IMR-90 (cell line): Measurements from ENCODE around the gene SLC13A1. TPM values are rescaled to one million over a fixed set of nuclear protein-coding genes. Genes with fewer than 3 reads are reported as not detected.

ENCODE experiments used
- ATAC-seq: fragments of 200-7000 bp; cut with Tn5 transposase; 2 replicates; pipeline ENCODE4 v1.9.1; 2020; ENCODE audit warnings: low read depth, mild to moderate bottlenecking, moderate library complexity
- BruUV-seq: library from RNA; stranded (reverse); fragments of 400-500 nt; replicated peaks from 2 replicates; lab custom pipeline; 2021; lab: Mats Ljungman, UMichigan
- CTCF ChIA-PET: fragments of 300-600 bp; formaldehyde crosslinking; extraction: SDS; loops from one replicate; lab custom pipeline; 2021; ENCODE audit warnings: antibody characterized with exemption; lab: Yijun Ruan, JAX
- POLR2A ChIA-PET: fragments of 300-600 bp; sonication (Branson Sonifier 250); formaldehyde crosslinking; loops from one replicate; lab custom pipeline; 2022; ENCODE audit warnings: antibody characterized with exemption; ENCODE audit not compliant: unreplicated experiment; lab: Charles Lee
- DNase-seq: peaks from one replicate; pipeline ENCODE4 v3.0.0; 2013
- H2AFZ ChIP-seq: replicated peaks from 2 replicates; pipeline ENCODE3; 2013; ENCODE audit warnings: low read length, mild to moderate bottlenecking; ENCODE audit not compliant: poor library complexity
- H2AK5ac ChIP-seq: 2 replicates; pipeline ENCODE4 v1.6.1; 2013; ENCODE audit warnings: low read depth, low read length, inconsistent platforms
- H2AK9ac ChIP-seq: replicated peaks from 2 replicates; pipeline ENCODE3; 2013; ENCODE audit warnings: mild to moderate bottlenecking, low read depth, low read length, moderate library complexity; ENCODE audit not compliant: poor library complexity
- H2BK120ac ChIP-seq: 2 replicates; pipeline ENCODE4 v1.6.1; 2013; ENCODE audit warnings: low read depth, low read length, inconsistent platforms
- H2BK15ac ChIP-seq: 3 replicates; pipeline ENCODE4 v1.6.1; 2013; ENCODE audit warnings: low read depth, low read length, inconsistent platforms
- H2BK20ac ChIP-seq: 2 replicates; pipeline ENCODE4 v1.6.1; 2013; ENCODE audit warnings: low read depth, mild to moderate bottlenecking, inconsistent platforms, low read length, moderate library complexity
- H2BK5ac ChIP-seq: 2 replicates; pipeline ENCODE4 v1.6.1; 2013; ENCODE audit warnings: mild to moderate bottlenecking, low read depth, low read length, inconsistent platforms; ENCODE audit not compliant: poor library complexity, severe bottlenecking
- H3K14ac ChIP-seq: replicated peaks from 2 replicates; pipeline ENCODE4 v1.6.1; 2013; ENCODE audit warnings: low read depth, low read length, inconsistent platforms
- H3K18ac ChIP-seq: 2 replicates; pipeline ENCODE4 v1.6.1; 2013; ENCODE audit warnings: low read depth, low read length, control low read depth
- H3K23ac ChIP-seq: 2 replicates; pipeline ENCODE4 v1.6.1; 2013; ENCODE audit warnings: low read depth, low read length, inconsistent platforms
- H3K27ac ChIP-seq: 2 replicates; pipeline ENCODE4 v1.5.1; 2013; ENCODE audit warnings: mild to moderate bottlenecking, control low read depth, low read length; ENCODE audit not compliant: insufficient read depth
- H3K27me3 ChIP-seq: 2 replicates; pipeline ENCODE4 v1.6.1; 2013; ENCODE audit warnings: low read length; ENCODE audit not compliant: control insufficient read depth, insufficient read depth
- H3K36me3 ChIP-seq: 2 replicates; pipeline ENCODE4 v1.6.1; 2013; ENCODE audit warnings: low read length, mixed read lengths; ENCODE audit not compliant: control insufficient read depth, insufficient read depth
- H3K4ac ChIP-seq: 2 replicates; pipeline ENCODE4 v1.6.1; 2013; ENCODE audit warnings: low read depth, low read length, inconsistent platforms
- H3K4me1 ChIP-seq: 2 replicates; pipeline ENCODE4 v1.6.1; 2013; ENCODE audit warnings: low read length, mixed read lengths; ENCODE audit not compliant: control insufficient read depth, insufficient read depth
- H3K4me2 ChIP-seq: 2 replicates; pipeline ENCODE4 v1.6.1; 2013; ENCODE audit warnings: low read depth, mild to moderate bottlenecking, control low read depth, low read length, moderate library complexity
- H3K4me3 ChIP-seq: 2 replicates; pipeline ENCODE4 v1.5.1; 2013; ENCODE audit warnings: low read depth, mild to moderate bottlenecking, control low read depth, low read length, moderate library complexity; ENCODE audit not compliant: insufficient read depth
- H3K56ac ChIP-seq: 2 replicates; pipeline ENCODE4 v1.6.1; 2013; ENCODE audit warnings: low read length, inconsistent platforms; ENCODE audit not compliant: insufficient read depth; ENCODE audit errors: extremely low read depth
- H3K79me1 ChIP-seq, 2 experiments: 2 replicates each; pipeline ENCODE4 v1.6.1; 2013; ENCODE audit warnings: low read length in 2 of 2, inconsistent platforms in 1 of 2, low read depth in 1 of 2
- H3K9ac ChIP-seq: 2 replicates; pipeline ENCODE4 v1.6.1; 2013; ENCODE audit warnings: low read depth, low read length, control low read depth
- H3K9me1 ChIP-seq: 2 replicates; pipeline ENCODE4 v1.6.1; 2013; ENCODE audit warnings: low read length, inconsistent platforms; ENCODE audit not compliant: insufficient read depth
- H3K9me3 ChIP-seq: 2 replicates; pipeline ENCODE4 v1.6.1; 2013; ENCODE audit warnings: low read length; ENCODE audit not compliant: control insufficient read depth, insufficient read depth
- H4K20me1 ChIP-seq: 2 replicates; pipeline ENCODE4 v1.6.1; 2013; ENCODE audit warnings: low read length, inconsistent platforms; ENCODE audit not compliant: insufficient read depth
- H4K5ac ChIP-seq: 2 replicates; pipeline ENCODE4 v1.6.1; 2013; ENCODE audit warnings: mild to moderate bottlenecking, low read depth, low read length, control low read depth
- H4K8ac ChIP-seq, 2 experiments: 2 replicates each; pipeline ENCODE4 v1.6.1; 2013; ENCODE audit warnings: low read depth in 2 of 2, low read length in 2 of 2, control low read depth in 1 of 2, inconsistent platforms in 1 of 2
- H4K91ac ChIP-seq: 2 replicates; pipeline ENCODE4 v1.6.1; 2013; ENCODE audit warnings: low read depth, low read length, inconsistent platforms; ENCODE audit not compliant: insufficient read depth
- BHLHE40 ChIP-seq: fragments of 150-350 bp; IDR thresholded peaks from 2 replicates; pipeline ENCODE4 v1.6.1; 2016; ENCODE audit warnings: mild to moderate bottlenecking, low read depth, low read length
- CEBPB ChIP-seq: IDR thresholded peaks from 2 replicates; pipeline ENCODE4 v1.6.1; 2012; ENCODE audit warnings: low read depth, low read length, improper control_type of control experiment
- CHD1 ChIP-seq: IDR thresholded peaks from 2 replicates; pipeline ENCODE4 v1.6.1; 2012; ENCODE audit warnings: low read depth, low read length, improper control_type of control experiment
- FOS ChIP-seq: fragments of 150-350 bp; IDR thresholded peaks from 2 replicates; pipeline ENCODE4 v1.6.1; 2016; ENCODE audit warnings: low read depth, low read length
- MAFK ChIP-seq: IDR thresholded peaks from 2 replicates; pipeline ENCODE4 v1.6.1; 2012; ENCODE audit warnings: low read depth, low read length, improper control_type of control experiment
- MAZ ChIP-seq: IDR thresholded peaks from 2 replicates; pipeline ENCODE4 v1.6.1; 2012; ENCODE audit warnings: low read depth, mild to moderate bottlenecking, low read length, improper control_type of control experiment, moderate library complexity, borderline replicate concordance
- MXI1 ChIP-seq: IDR thresholded peaks from 2 replicates; pipeline ENCODE4 v1.6.1; 2012; ENCODE audit warnings: low read depth, mild to moderate bottlenecking, low read length, moderate library complexity, borderline replicate concordance
- NFE2L2 ChIP-seq: fragments of 150-350 bp; IDR thresholded peaks from 2 replicates; pipeline ENCODE4 v1.6.1; 2016; ENCODE audit warnings: low read depth, mild to moderate bottlenecking, low read length
- POLR2A ChIP-seq: IDR thresholded peaks from 2 replicates; pipeline ENCODE4 v1.6.1; 2012; ENCODE audit warnings: mild to moderate bottlenecking, low read depth, low read length
- RAD21 ChIP-seq: IDR thresholded peaks from 2 replicates; pipeline ENCODE4 v1.6.1; 2012; ENCODE audit warnings: low read length, improper control_type of control experiment
- RCOR1 ChIP-seq: IDR thresholded peaks from 2 replicates; pipeline ENCODE4 v1.6.1; 2012; ENCODE audit warnings: mild to moderate bottlenecking, low read length, improper control_type of control experiment; ENCODE audit not compliant: insufficient replicate concordance
- RFX5 ChIP-seq: IDR thresholded peaks from 2 replicates; pipeline ENCODE4 v1.8.0; 2012; ENCODE audit warnings: low read depth, mild to moderate bottlenecking, low read length, moderate library complexity
- SMC3 ChIP-seq: fragments of 150-350 bp; IDR thresholded peaks from 2 replicates; pipeline ENCODE4 v1.6.1; 2016; ENCODE audit warnings: low read depth, mild to moderate bottlenecking, antibody characterized with exemption, low read length, moderate library complexity
- WGBS, 2 experiments: methylation state at CpG; one replicate each; pipeline versions ENCODE4 v1.1.5 to v1.1.7; 2013; ENCODE audit warnings: missing lambda C conversion rate in 2 of 2; ENCODE audit not compliant: insufficient read length in 1 of 2; ENCODE audit errors: extremely low coverage in 2 of 2; 5-methylcytosine and 5-hydroxymethylcytosine counted together
- dilution Hi-C: fragments of 300-500 bp; cut with HindIII; formaldehyde crosslinking; loops from one replicate; pipeline ENCODE4 v1.14.3; 2018; ENCODE audit warnings: low sequenced_read_pairs; ENCODE audit not compliant: unreplicated experiment
- in situ Hi-C: fragments of 300-500 bp; cut with MboI; formaldehyde crosslinking; loops from 3 replicates; pipeline ENCODE4 v1.14.3; 2019; ENCODE audit warnings: low sequenced_read_pairs, inconsistent platforms, mixed read lengths
- intact Hi-C: fragments of 100-400 bp; cut with micrococcal nuclease; formaldehyde crosslinking; loops from 2 replicates; pipeline ENCODE4 v1.10.0; 2022
- polyA plus RNA-seq, 3 experiments: library from polyadenylated mRNA; depleted of rRNA; stranded (reverse); fragments of >200 nt; gene quantifications; 2 replicates each; pipeline ENCODE4 v1.2.3, GENCODE V29; 2012; ENCODE audit warnings: low replicate concordance in 1 of 3
- total RNA-seq: library from RNA; depleted of rRNA; stranded (reverse); fragments of >200 nt; gene quantifications from 2 replicates; pipeline ENCODE4 v1.2.3, GENCODE V29; 2012
- TF ChIP-seq, protein P1 (sequence below): fragments of 150-350 bp; IDR thresholded peaks from 2 replicates; pipeline ENCODE4 v1.6.1; 2016; ENCODE audit warnings: low read depth, mild to moderate bottlenecking, low read length, moderate library complexity, borderline replicate concordance
- TF ChIP-seq, protein P2 (sequence below): fragments of 150-350 bp; IDR thresholded peaks from 2 replicates; pipeline ENCODE4 v1.6.1; 2017; ENCODE audit warnings: mild to moderate bottlenecking, antibody characterized with exemption, low read length, low read depth
- TF ChIP-seq, protein P3 (sequence below): conservative IDR thresholded peaks from 2 replicates; pipeline ENCODE4 v1.5.1; 2012; ENCODE audit warnings: mild to moderate bottlenecking, low read depth, low read length, improper control_type of control experiment

The SLC13A1 gene
- total and polyA plus RNA-seq, 2 of the 4 experiments (the other 2 are of a cell fraction): not detected

DNA sequence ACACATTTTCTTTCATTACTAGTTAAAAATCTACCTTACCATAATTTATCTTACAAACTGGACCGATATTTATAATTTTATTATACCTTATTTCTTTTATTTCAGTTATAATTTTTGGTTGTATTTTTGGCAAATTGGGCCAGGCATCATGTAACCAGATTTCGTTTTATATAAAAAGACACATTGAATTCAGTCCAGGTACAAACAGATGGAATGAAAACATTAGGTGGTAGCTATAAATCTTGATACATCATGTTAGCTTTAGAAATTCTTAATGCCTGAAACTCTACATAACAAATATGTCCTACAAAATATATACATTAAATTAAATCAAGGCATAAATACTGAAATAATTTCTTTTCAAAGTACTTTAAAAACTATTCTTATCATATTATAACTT lies 73.1 kb downstream of the SLC13A1 start:
- no peak overlapping the region for H3K4ac ChIP-seq

More for the DNA sequence above, 73.1 kb downstream of the SLC13A1 start:
- no peak for TF ChIP-seq CHD1
- TF ChIP-seq RFX5: no peak
- no peak for TF ChIP-seq MAFK
- TF ChIP-seq FOS: no peak
- no peak for TF ChIP-seq POLR2A
- no peak for TF ChIP-seq RAD21
- TF ChIP-seq RCOR1: no peak
- no peak for TF ChIP-seq CEBPB
- TF ChIP-seq, protein P1, sequence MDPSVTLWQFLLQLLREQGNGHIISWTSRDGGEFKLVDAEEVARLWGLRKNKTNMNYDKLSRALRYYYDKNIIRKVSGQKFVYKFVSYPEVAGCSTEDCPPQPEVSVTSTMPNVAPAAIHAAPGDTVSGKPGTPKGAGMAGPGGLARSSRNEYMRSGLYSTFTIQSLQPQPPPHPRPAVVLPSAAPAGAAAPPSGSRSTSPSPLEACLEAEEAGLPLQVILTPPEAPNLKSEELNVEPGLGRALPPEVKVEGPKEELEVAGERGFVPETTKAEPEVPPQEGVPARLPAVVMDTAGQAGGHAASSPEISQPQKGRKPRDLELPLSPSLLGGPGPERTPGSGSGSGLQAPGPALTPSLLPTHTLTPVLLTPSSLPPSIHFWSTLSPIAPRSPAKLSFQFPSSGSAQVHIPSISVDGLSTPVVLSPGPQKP: no peak
- TF ChIP-seq, protein P2, sequence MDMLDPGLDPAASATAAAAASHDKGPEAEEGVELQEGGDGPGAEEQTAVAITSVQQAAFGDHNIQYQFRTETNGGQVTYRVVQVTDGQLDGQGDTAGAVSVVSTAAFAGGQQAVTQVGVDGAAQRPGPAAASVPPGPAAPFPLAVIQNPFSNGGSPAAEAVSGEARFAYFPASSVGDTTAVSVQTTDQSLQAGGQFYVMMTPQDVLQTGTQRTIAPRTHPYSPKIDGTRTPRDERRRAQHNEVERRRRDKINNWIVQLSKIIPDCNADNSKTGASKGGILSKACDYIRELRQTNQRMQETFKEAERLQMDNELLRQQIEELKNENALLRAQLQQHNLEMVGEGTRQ: no peak
- TF ChIP-seq MXI1: no peak
- TF ChIP-seq, protein P3, sequence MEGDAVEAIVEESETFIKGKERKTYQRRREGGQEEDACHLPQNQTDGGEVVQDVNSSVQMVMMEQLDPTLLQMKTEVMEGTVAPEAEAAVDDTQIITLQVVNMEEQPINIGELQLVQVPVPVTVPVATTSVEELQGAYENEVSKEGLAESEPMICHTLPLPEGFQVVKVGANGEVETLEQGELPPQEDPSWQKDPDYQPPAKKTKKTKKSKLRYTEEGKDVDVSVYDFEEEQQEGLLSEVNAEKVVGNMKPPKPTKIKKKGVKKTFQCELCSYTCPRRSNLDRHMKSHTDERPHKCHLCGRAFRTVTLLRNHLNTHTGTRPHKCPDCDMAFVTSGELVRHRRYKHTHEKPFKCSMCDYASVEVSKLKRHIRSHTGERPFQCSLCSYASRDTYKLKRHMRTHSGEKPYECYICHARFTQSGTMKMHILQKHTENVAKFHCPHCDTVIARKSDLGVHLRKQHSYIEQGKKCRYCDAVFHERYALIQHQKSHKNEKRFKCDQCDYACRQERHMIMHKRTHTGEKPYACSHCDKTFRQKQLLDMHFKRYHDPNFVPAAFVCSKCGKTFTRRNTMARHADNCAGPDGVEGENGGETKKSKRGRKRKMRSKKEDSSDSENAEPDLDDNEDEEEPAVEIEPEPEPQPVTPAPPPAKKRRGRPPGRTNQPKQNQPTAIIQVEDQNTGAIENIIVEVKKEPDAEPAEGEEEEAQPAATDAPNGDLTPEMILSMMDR: no peak
- TF ChIP-seq MAZ: no peak
- no peak for TF ChIP-seq SMC3
- TF ChIP-seq NFE2L2: no peak
- no peak for TF ChIP-seq BHLHE40
- Histone ChIP-seq H4K20me1 (no peaks in the 10 kb centered on the region), H2AFZ (no peak overlapping the region), H2BK5ac (no peak overlapping the region), H3K9me1 (no peaks in the 10 kb centered on the region), H3K23ac (no peak overlapping the region), H3K9ac (no peak overlapping the region), H4K8ac (no peak overlapping the region), H3K4me1 (no peaks in the 10 kb centered on the region), H2AK9ac (no peak overlapping the region), H3K4me2 (no peak overlapping the region), H3K56ac (no peak overlapping the region), H3K36me3 (no peaks in the 10 kb centered on the region), H3K18ac (no peak overlapping the region), H4K5ac (no peak overlapping the region), H3K4me3 (no peak overlapping the region), H3K27me3 (no peaks in the 10 kb centered on the region), H3K9me3 (0 out of 2 replicates have a peak, but pooled peaks cover 2% of the 10 kb centered on the region), H2BK20ac (no peak overlapping the region), H2AK5ac (no peak overlapping the region), H3K79me1 (no peaks in the 10 kb centered on the region), H3K14ac (no peak overlapping the region), H4K91ac (no peak overlapping the region), H2BK120ac (no peak overlapping the region), H3K27ac (no peak overlapping the region), H2BK15ac (no peak overlapping the region)
- dilution Hi-C loops: no loop called here
- no TSS peak for BruUV-seq
- ATAC-seq (no peak), DNase-seq (no peak)
- POLR2A ChIA-PET: no interaction called here
- CTCF ChIA-PET: no interaction called here
- intact Hi-C loops: no loop called here
- in situ Hi-C loops: no loop called here
- WGBS, 2 experiments: 100% methylated on average over 1 of the region's 2 CpGs; no CpG with 5 or more reads in 1 of the 2 experiments
